ENCODE data around the gene USP16.
A peak's percentile ranks its signal among the peaks of the same experiment; 100 is the strongest.
"Not testable (repeated sequence)": the region's sequence is repeated elsewhere in the genome, so short reads cannot be mapped to it uniquely, and the experiment has no call there.

USP16 gene

GRCh38 chr21:29002442-29003144 is 21.9 kb upstream of the USP16 start:
- Histone ChIP-seq H3K27me3 (ENCODE audit: control insufficient read depth, insufficient read depth, low read length, poor library complexity, severe bottlenecking) (no peaks in the 10 kb centered on the region), H3K27ac (ENCODE audit: insufficient read depth, low read depth, low read length, poor library complexity, severe bottlenecking) (peak overlapping the region; percentile 81), H3K9me3 (ENCODE audit: control insufficient read depth, low read length) (no peaks in the 10 kb centered on the region), H3K4me1 (ENCODE audit: control insufficient read depth, insufficient read depth, low read length) (no peaks in the 10 kb centered on the region), H3K4me3 (ENCODE audit: insufficient read depth, low read depth, low read length) (peak overlapping the region; percentile 70), H3K36me3 (ENCODE audit: control insufficient read depth, insufficient read depth, low read length) (no peaks in the 10 kb centered on the region)
- WGBS, 2 experiments = 4 to 5% methylated on average over 41 of the region's 41 CpGs

DNA sequence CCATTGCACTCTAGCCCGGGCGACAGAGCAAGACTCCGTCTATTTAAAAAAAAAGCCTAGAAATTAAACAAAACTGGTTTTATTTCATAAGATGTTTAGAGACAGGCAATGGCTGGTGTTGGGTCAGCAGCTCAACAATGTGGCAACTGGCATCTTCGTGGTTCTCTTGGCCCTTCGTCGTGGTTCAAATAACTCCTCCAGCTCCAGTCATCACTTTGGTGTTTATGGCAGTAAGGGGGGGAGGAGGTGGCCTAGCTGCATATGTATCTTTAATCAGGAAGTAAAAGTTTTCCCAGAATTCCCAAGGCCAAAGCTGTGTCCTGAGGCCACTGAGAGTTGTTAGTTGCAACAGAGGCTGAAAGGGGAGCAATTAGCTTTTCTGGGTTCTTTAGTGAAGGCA is 18.8 kb upstream of the USP16 start:
- no peaks in the 10 kb centered on the region for H3K27me3 ChIP-seq (ENCODE audit: control insufficient read depth, insufficient read depth, low read length, poor library complexity, severe bottlenecking)
- H3K36me3 ChIP-seq (ENCODE audit: control insufficient read depth, insufficient read depth, low read length) = no peaks in the 10 kb centered on the region
- no peaks in the 10 kb centered on the region for H3K9me3 ChIP-seq (ENCODE audit: control insufficient read depth, low read length)
- H3K4me1 ChIP-seq (ENCODE audit: control insufficient read depth, insufficient read depth, low read length) = no peaks in the 10 kb centered on the region
- H3K4me3 ChIP-seq (ENCODE audit: insufficient read depth, low read depth, low read length) = no peak overlapping the region
- H3K27ac ChIP-seq (ENCODE audit: insufficient read depth, low read depth, low read length, poor library complexity, severe bottlenecking) = no peak overlapping the region
- 92 to 94% methylated on average over 6 of the region's 6 CpGs for WGBS, 2 experiments

DNA sequence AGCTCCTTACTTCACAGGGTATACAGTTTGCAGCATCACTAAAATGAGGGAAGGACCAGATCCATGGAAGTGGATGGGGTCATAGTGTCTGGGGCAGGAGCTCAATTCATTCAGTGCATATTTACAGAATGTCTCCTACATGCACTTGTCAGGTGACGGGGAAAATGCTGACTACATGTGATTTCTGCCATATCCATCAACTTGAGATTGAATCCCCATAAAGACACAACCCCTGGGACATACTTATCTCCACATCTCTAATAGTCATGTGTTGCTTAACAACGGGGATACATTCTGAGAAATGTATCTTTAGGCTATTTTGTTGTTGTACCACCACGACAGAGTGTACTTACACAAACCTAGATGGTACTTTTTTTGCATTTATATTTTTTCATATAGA is 17.3 kb upstream of the USP16 start:
- H3K9me3 ChIP-seq (ENCODE audit: control insufficient read depth, low read length) = no peaks in the 10 kb centered on the region
- H3K4me1 ChIP-seq (ENCODE audit: control insufficient read depth, insufficient read depth, low read length) = no peaks in the 10 kb centered on the region
- no peak overlapping the region for H3K27ac ChIP-seq (ENCODE audit: insufficient read depth, low read depth, low read length, poor library complexity, severe bottlenecking)
- 86 to 87% methylated on average over 2 of the region's 3 CpGs for WGBS, 2 experiments
- no peak overlapping the region for H3K4me3 ChIP-seq (ENCODE audit: insufficient read depth, low read depth, low read length)
- H3K36me3 ChIP-seq (ENCODE audit: control insufficient read depth, insufficient read depth, low read length) = no peaks in the 10 kb centered on the region
- no peaks in the 10 kb centered on the region for H3K27me3 ChIP-seq (ENCODE audit: control insufficient read depth, insufficient read depth, low read length, poor library complexity, severe bottlenecking)

- Histone ChIP-seq H3K4me1 (ENCODE audit: control insufficient read depth, insufficient read depth, low read length) (no peaks in the 10 kb centered on the region), H3K27ac (ENCODE audit: insufficient read depth, low read depth, low read length, poor library complexity, severe bottlenecking) (no peak overlapping the region), H3K27me3 (ENCODE audit: control insufficient read depth, insufficient read depth, low read length, poor library complexity, severe bottlenecking) (no peaks in the 10 kb centered on the region), H3K9me3 (ENCODE audit: control insufficient read depth, low read length) (no peaks in the 10 kb centered on the region), H3K4me3 (ENCODE audit: insufficient read depth, low read depth, low read length) (no peak overlapping the region), H3K36me3 (ENCODE audit: control insufficient read depth, insufficient read depth, low read length) (no peaks in the 10 kb centered on the region)
- WGBS, 2 experiments = 86 to 91% methylated on average over 3 of the region's 3 CpGs
Measured at GRCh38 chr21:29007810-29008209, 16.7 kb upstream of the USP16 start.

GRCh38 chr21:29008367-29008766 is 16.1 kb upstream of the USP16 start:
- H3K9me3 ChIP-seq (ENCODE audit: control insufficient read depth, low read length) = no peaks in the 10 kb centered on the region
- no peak overlapping the region for H3K27ac ChIP-seq (ENCODE audit: insufficient read depth, low read depth, low read length, poor library complexity, severe bottlenecking)
- no peaks in the 10 kb centered on the region for H3K36me3 ChIP-seq (ENCODE audit: control insufficient read depth, insufficient read depth, low read length)
- no peaks in the 10 kb centered on the region for H3K4me1 ChIP-seq (ENCODE audit: control insufficient read depth, insufficient read depth, low read length)
- WGBS, 2 experiments = 86 to 92% methylated on average over 2 to 3 of the region's 3 CpGs
- no peaks in the 10 kb centered on the region for H3K27me3 ChIP-seq (ENCODE audit: control insufficient read depth, insufficient read depth, low read length, poor library complexity, severe bottlenecking)
- H3K4me3 ChIP-seq (ENCODE audit: insufficient read depth, low read depth, low read length) = no peak overlapping the region

DNA sequence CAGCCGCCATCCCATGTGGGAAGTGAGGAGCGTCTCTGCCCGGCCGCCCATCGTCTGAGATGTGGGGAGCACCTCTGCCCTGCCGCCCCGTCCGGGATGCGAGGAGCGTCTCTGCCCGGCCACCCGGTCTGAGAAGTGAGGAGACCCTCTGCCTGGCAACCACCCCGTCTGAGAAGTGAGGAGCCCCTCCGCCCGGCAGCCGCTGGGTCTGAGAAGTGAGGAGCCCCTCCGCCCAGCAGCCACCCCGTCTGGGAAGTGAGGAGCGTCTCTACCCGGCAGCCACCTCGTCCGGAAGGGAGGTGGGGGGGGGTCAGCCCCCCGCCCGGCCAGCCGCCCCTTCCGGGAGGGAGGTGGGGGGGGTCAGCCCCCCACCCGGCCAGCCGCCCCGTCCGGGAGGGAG is 13.2 kb upstream of the USP16 start:
- not testable (repeated sequence) for H3K27ac ChIP-seq (ENCODE audit: insufficient read depth, low read depth, low read length, poor library complexity, severe bottlenecking); H3K4me3 ChIP-seq (ENCODE audit: insufficient read depth, low read depth, low read length); H3K4me1 ChIP-seq (ENCODE audit: control insufficient read depth, insufficient read depth, low read length); H3K27me3 ChIP-seq (ENCODE audit: control insufficient read depth, insufficient read depth, low read length, poor library complexity, severe bottlenecking); H3K9me3 ChIP-seq (ENCODE audit: control insufficient read depth, low read length); H3K36me3 ChIP-seq (ENCODE audit: control insufficient read depth, insufficient read depth, low read length)
- WGBS, 2 experiments = 79 to 89% methylated on average over 19 to 25 of the region's 30 CpGs

DNA sequence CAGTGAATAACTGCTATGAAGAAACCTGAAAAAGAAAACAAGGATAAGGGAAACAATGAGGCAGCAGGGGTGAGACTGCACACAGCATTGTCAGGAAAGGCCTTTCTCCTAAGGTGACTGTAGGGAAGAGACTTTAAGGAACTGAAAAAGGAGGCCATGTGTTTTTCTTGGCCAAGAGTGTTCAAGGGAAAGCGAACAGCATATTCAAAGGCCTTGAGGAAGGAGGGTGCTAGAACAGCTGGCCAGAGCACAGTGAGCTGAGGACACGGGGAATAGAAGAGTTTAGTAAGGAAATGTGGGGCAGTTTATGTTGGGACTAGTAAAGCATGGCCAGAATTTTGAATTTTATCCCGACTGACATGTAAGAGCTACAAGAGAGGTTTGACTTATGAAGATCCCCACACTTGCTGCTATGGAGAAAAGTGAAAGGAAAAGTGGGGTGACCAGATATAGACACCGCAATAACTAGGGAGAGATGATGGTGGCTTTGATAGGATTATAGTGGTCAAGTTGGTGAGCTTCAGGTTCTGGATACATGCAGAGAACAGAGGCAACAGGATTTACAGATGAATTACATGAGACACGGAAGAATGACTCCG is 6.7 kb upstream of the USP16 start:
- H3K27ac ChIP-seq (ENCODE audit: insufficient read depth, low read depth, low read length, poor library complexity, severe bottlenecking) = no peak overlapping the region
- H3K27me3 ChIP-seq (ENCODE audit: control insufficient read depth, insufficient read depth, low read length, poor library complexity, severe bottlenecking) = no peaks in the 10 kb centered on the region
- 93 to 94% methylated on average over 6 of the region's 6 CpGs for WGBS, 2 experiments
- H3K4me3 ChIP-seq (ENCODE audit: insufficient read depth, low read depth, low read length) = no peak overlapping the region
- no peaks in the 10 kb centered on the region for H3K36me3 ChIP-seq (ENCODE audit: control insufficient read depth, insufficient read depth, low read length)
- no peaks in the 10 kb centered on the region for H3K4me1 ChIP-seq (ENCODE audit: control insufficient read depth, insufficient read depth, low read length)
- H3K9me3 ChIP-seq (ENCODE audit: control insufficient read depth, low read length) = no peaks in the 10 kb centered on the region

DNA sequence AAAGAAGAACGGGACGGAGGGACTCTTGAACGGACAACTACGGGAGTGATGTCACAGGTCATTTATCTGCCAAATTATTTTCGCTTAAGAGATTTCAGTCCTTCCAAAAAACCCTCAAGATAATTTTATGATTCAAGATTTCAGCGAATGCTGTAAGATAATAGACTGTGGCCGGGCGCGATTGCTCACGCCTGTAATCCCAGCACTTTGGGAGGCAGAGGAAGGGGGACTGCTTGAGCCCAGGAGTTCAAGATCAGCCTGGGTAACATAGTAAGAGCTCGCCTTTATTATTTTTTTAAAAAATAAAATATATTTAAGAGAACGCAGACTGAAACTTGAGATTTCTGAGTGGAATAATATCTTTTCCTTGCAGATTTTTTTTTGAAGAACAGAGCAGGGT is 5.9 kb upstream of the USP16 start:
- Histone ChIP-seq H3K27me3 (ENCODE audit: control insufficient read depth, insufficient read depth, low read length, poor library complexity, severe bottlenecking) (no peaks in the 10 kb centered on the region), H3K27ac (ENCODE audit: insufficient read depth, low read depth, low read length, poor library complexity, severe bottlenecking) (no peak overlapping the region), H3K4me1 (ENCODE audit: control insufficient read depth, insufficient read depth, low read length) (no peaks in the 10 kb centered on the region), H3K9me3 (ENCODE audit: control insufficient read depth, low read length) (no peaks in the 10 kb centered on the region), H3K36me3 (ENCODE audit: control insufficient read depth, insufficient read depth, low read length) (no peaks in the 10 kb centered on the region), H3K4me3 (ENCODE audit: insufficient read depth, low read depth, low read length) (peak overlapping the region; percentile 70)
- WGBS, 2 experiments = 56 to 62% methylated on average over 11 to 12 of the region's 12 CpGs

GRCh38 chr21:29022166-29022565 is 2.3 kb upstream of the USP16 start:
- H3K9me3 ChIP-seq (ENCODE audit: control insufficient read depth, low read length) = no peaks in the 10 kb centered on the region
- H3K27me3 ChIP-seq (ENCODE audit: control insufficient read depth, insufficient read depth, low read length, poor library complexity, severe bottlenecking) = no peaks in the 10 kb centered on the region
- no peaks in the 10 kb centered on the region for H3K36me3 ChIP-seq (ENCODE audit: control insufficient read depth, insufficient read depth, low read length)
- no peak overlapping the region for H3K4me3 ChIP-seq (ENCODE audit: insufficient read depth, low read depth, low read length)
- H3K27ac ChIP-seq (ENCODE audit: insufficient read depth, low read depth, low read length, poor library complexity, severe bottlenecking) = no peak overlapping the region
- WGBS, 2 experiments = 89 to 95% methylated on average over 4 of the region's 4 CpGs
- H3K4me1 ChIP-seq (ENCODE audit: control insufficient read depth, insufficient read depth, low read length) = peaks cover 5% of the 10 kb centered on the region

DNA sequence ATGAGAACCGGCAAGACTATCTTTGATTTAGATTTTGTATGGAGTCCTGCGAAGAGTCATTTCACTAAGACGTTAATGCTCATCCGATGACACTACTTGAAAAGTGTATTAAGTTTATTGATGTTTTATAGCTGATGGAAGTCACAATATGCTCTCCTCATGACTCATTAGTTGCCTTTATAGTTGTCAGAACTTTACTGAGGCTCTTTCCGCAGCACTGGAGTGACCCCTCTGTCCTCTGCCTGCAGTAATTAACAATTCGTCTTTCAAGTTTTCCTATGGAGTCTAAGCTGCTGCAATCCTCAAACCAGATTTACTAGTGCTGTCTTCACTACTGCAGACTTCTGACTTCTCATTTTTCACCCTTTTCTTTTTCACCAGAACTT is 853 bp downstream of the USP16 start:
- Histone ChIP-seq H3K9me3 (ENCODE audit: control insufficient read depth, low read length) (no peaks in the 10 kb centered on the region), H3K27me3 (ENCODE audit: control insufficient read depth, insufficient read depth, low read length, poor library complexity, severe bottlenecking) (no peaks in the 10 kb centered on the region), H3K27ac (ENCODE audit: insufficient read depth, low read depth, low read length, poor library complexity, severe bottlenecking) (no peak overlapping the region), H3K36me3 (ENCODE audit: control insufficient read depth, insufficient read depth, low read length) (no peaks in the 10 kb centered on the region), H3K4me3 (ENCODE audit: insufficient read depth, low read depth, low read length) (peak overlapping the region; percentile 94), H3K4me1 (ENCODE audit: control insufficient read depth, insufficient read depth, low read length) (peaks cover 5% of the 10 kb centered on the region)
- 12 to 14% methylated on average over 6 of the region's 6 CpGs for WGBS, 2 experiments
